MM.1S (cell line): ENCODE data around the gene RAB11B.
"Not testable (repeated sequence)": the region's sequence is repeated elsewhere in the genome, so short reads cannot be mapped to it uniquely, and the experiment has no call there.

Source experiments
- DNase-seq: peaks from one replicate; pipeline ENCODE4 v3.0.0-alpha.2; 2015
- H2AFZ ChIP-seq: fragments of 300-600 bp; sonication (generic); 2 replicates; pipeline ENCODE4 v1.6.0; 2016; ENCODE audit warnings: antibody characterized with exemption, low read length
- H3F3A ChIP-seq: fragments of 300-600 bp; sonication (generic); 2 replicates; pipeline ENCODE4 v1.6.1; 2016; ENCODE audit warnings: mild to moderate bottlenecking, antibody characterized with exemption, low read length, moderate library complexity, mixed read lengths; ENCODE audit not compliant: insufficient read depth
- H3K27ac ChIP-seq: fragments of 300-600 bp; sonication (generic); 2 replicates; pipeline ENCODE4 v1.5.1; 2016; ENCODE audit warnings: mild to moderate bottlenecking, low read length
- H3K27me3 ChIP-seq: fragments of 300-600 bp; sonication (generic); replicated peaks from 2 replicates; pipeline ENCODE4 v1.6.0; 2016; ENCODE audit warnings: low read length; ENCODE audit not compliant: insufficient read depth
- H3K36me3 ChIP-seq: fragments of 300-600 bp; sonication (generic); replicated peaks from 2 replicates; pipeline ENCODE4 v1.6.1; 2016; ENCODE audit warnings: mild to moderate bottlenecking, low read length, mixed read lengths; ENCODE audit not compliant: insufficient read depth
- H3K4me1 ChIP-seq: fragments of 300-600 bp; sonication (generic); 2 replicates; pipeline ENCODE4 v1.6.1; 2016; ENCODE audit warnings: low read length, mixed read lengths
- H3K4me2 ChIP-seq: fragments of 300-600 bp; sonication (generic); 2 replicates; pipeline ENCODE4 v1.6.0; 2016; ENCODE audit warnings: low read depth, low read length
- H3K4me3 ChIP-seq: fragments of 300-600 bp; sonication (generic); 2 replicates; pipeline ENCODE4 v1.5.1; 2016; ENCODE audit warnings: low read length, mixed read lengths
- H3K79me2 ChIP-seq: fragments of 300-600 bp; sonication (generic); 2 replicates; pipeline ENCODE4 v1.6.1; 2016; ENCODE audit warnings: mixed run types, low read length, mixed read lengths
- H3K9ac ChIP-seq: fragments of 300-600 bp; sonication (generic); 2 replicates; pipeline ENCODE4 v1.6.1; 2016; ENCODE audit warnings: low read length, mixed read lengths
- H3K9me2 ChIP-seq: fragments of 300-600 bp; sonication (generic); replicated peaks from 2 replicates; pipeline ENCODE4 v1.6.1; 2016; ENCODE audit warnings: mild to moderate bottlenecking, low read length, mixed read lengths; ENCODE audit not compliant: insufficient read depth
- H3K9me3 ChIP-seq: fragments of 300-600 bp; sonication (generic); replicated peaks from 2 replicates; pipeline ENCODE4 v1.6.1; 2016; ENCODE audit warnings: mild to moderate bottlenecking, low read length, mixed read lengths; ENCODE audit not compliant: insufficient read depth
- H4K20me1 ChIP-seq: fragments of 300-600 bp; sonication (generic); 2 replicates; pipeline ENCODE4 v1.6.1; 2016; ENCODE audit warnings: mild to moderate bottlenecking, low read length, moderate library complexity, mixed read lengths; ENCODE audit not compliant: insufficient read depth
- CTCF ChIP-seq: fragments of 300-600 bp; sonication (generic); IDR thresholded peaks from 2 replicates; pipeline ENCODE4 v1.5.1; 2016; ENCODE audit warnings: antibody characterized with exemption, low read length, mixed read lengths
- EZH2 ChIP-seq: fragments of 300-600 bp; sonication (generic); optimal IDR thresholded peaks from 2 replicates; pipeline ENCODE3; 2017; ENCODE audit warnings: low read depth, mild to moderate bottlenecking, antibody characterized with exemption, low read length, mixed read lengths
- EZH2phosphoT487 ChIP-seq: fragments of 300-600 bp; sonication (generic); IDR thresholded peaks from 2 replicates; pipeline ENCODE4 v1.6.1; 2018; ENCODE audit warnings: antibody characterized with exemption, low read length

The RAB11B gene

GRCh38 chr19:8370176-8371010 is 19.8 kb upstream of the RAB11B start:
- H3K4me2 ChIP-seq, result no peak overlapping the region
- no peak overlapping the region for H3K27ac ChIP-seq
- TF ChIP-seq EZH2 (no peak), CTCF (no peak), EZH2phosphoT487 (no peak)
- H2AFZ ChIP-seq, result no peak overlapping the region
- H3K36me3 ChIP-seq, result no peaks in the 10 kb centered on the region
- H3F3A ChIP-seq, result no peaks in the 10 kb centered on the region
- H3K27me3 ChIP-seq, result peaks cover 11% of the 10 kb centered on the region
- H3K4me1 ChIP-seq, result no peaks in the 10 kb centered on the region
- H3K4me3 ChIP-seq, result no peak overlapping the region
- no peaks in the 10 kb centered on the region for H3K9me2 ChIP-seq
- no peak overlapping the region for H3K9ac ChIP-seq
- H3K9me3 ChIP-seq, result no peaks in the 10 kb centered on the region
- H4K20me1 ChIP-seq, result no peaks in the 10 kb centered on the region
- no peaks in the 10 kb centered on the region for H3K79me2 ChIP-seq
- no peak for DNase-seq

- H3K9me3 ChIP-seq, result no peaks in the 10 kb centered on the region
- no peak overlapping the region for H3K4me3 ChIP-seq
- no peak for DNase-seq
- H2AFZ ChIP-seq, result no peak overlapping the region
- no peaks in the 10 kb centered on the region for H3F3A ChIP-seq
- TF ChIP-seq EZH2 (no peak), CTCF (no peak), EZH2phosphoT487 (no peak)
- no peaks in the 10 kb centered on the region for H4K20me1 ChIP-seq
- H3K27me3 ChIP-seq, result peaks cover 3% of the 10 kb centered on the region
- H3K4me2 ChIP-seq, result no peak overlapping the region
- H3K79me2 ChIP-seq, result no peaks in the 10 kb centered on the region
- H3K9ac ChIP-seq, result no peak overlapping the region
- H3K9me2 ChIP-seq, result no peaks in the 10 kb centered on the region
- H3K27ac ChIP-seq, result no peak overlapping the region
- no peaks in the 10 kb centered on the region for H3K36me3 ChIP-seq
- H3K4me1 ChIP-seq, result no peaks in the 10 kb centered on the region
These were observed 19.0 kb upstream of the RAB11B start for GRCh38 chr19:8371011-8371804.

GRCh38 chr19:8373867-8374813 is 16.0 kb upstream of the RAB11B start:
- no peaks in the 10 kb centered on the region for H3F3A ChIP-seq
- H4K20me1 ChIP-seq, result no peaks in the 10 kb centered on the region
- no peak overlapping the region for H3K9ac ChIP-seq
- no peak for TF ChIP-seq EZH2
- TF ChIP-seq EZH2phosphoT487, result no peak
- H3K9me2 ChIP-seq, result no peaks in the 10 kb centered on the region
- H3K36me3 ChIP-seq, result no peaks in the 10 kb centered on the region
- H3K27ac ChIP-seq, result no peak overlapping the region
- no peaks in the 10 kb centered on the region for H3K27me3 ChIP-seq
- no peak overlapping the region for H3K4me3 ChIP-seq
- no peak overlapping the region for H3K4me2 ChIP-seq
- DNase-seq, result no peak
- H3K9me3 ChIP-seq, result no peaks in the 10 kb centered on the region
- no peaks in the 10 kb centered on the region for H3K4me1 ChIP-seq
- no peak overlapping the region for H2AFZ ChIP-seq
- H3K79me2 ChIP-seq, result no peaks in the 10 kb centered on the region

- H3K36me3 ChIP-seq, H3F3A ChIP-seq, H3K9me2 ChIP-seq, H3K9me3 ChIP-seq, DNase-seq, H3K9ac ChIP-seq, H3K4me2 ChIP-seq, H3K27ac ChIP-seq, H3K79me2 ChIP-seq, H2AFZ ChIP-seq, H3K4me3 ChIP-seq, H3K27me3 ChIP-seq, H3K4me1 ChIP-seq, H4K20me1 ChIP-seq: not testable (repeated sequence)
These were observed 14.4 kb upstream of the RAB11B start for GRCh38 chr19:8375766-8376165.

GRCh38 chr19:8376373-8376974 is 13.7 kb upstream of the RAB11B start:
- not testable (repeated sequence) for DNase-seq, H3K4me3 ChIP-seq, H3K9me2 ChIP-seq, H3K36me3 ChIP-seq, H4K20me1 ChIP-seq, H3F3A ChIP-seq, H2AFZ ChIP-seq, H3K79me2 ChIP-seq, H3K4me2 ChIP-seq, H3K9ac ChIP-seq, H3K4me1 ChIP-seq, H3K9me3 ChIP-seq, H3K27ac ChIP-seq, H3K27me3 ChIP-seq
